OCI-LY1 (cell line): ENCODE data around the gene STX18.

Experiments
- EZH2 ChIP-seq: fragments of 200-600 bp; sonication (generic), shearing (Covaris generic); IDR thresholded peaks from 2 replicates; pipeline ENCODE4 v1.8.0; 2017; ENCODE audit warnings: borderline replicate concordance, mixed run types, mild to moderate bottlenecking, antibody characterized with exemption, low read length, moderate library complexity, mixed read lengths
- TF ChIP-seq, protein P1 (sequence below): fragments of 200-600 bp; sonication (generic), shearing (Covaris generic); IDR thresholded peaks from 2 replicates; pipeline ENCODE4 v1.5.1; 2017; ENCODE audit warnings: mild to moderate bottlenecking, antibody characterized with exemption, low read length, moderate library complexity, mixed read lengths

DNA sequence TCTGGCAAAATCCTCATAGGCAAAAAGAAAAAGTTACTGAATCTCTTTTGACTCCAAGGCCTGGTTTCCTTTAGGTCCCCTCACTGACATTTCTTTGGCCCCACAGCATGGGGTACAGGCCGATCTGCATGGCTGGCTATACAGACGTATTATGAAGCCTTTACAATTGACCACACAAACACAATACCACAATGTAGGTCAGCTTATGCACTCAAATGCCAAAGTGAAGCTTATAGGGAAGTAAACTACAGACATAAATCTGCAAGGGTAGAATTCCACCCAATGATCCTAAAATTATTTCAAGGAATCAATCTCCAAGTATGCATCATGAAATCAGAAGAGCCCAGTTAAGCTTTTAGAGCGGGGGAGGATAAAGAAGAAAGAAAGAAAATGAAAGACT is 20.7 kb downstream of the STX18 start:
- TF ChIP-seq, protein P1, sequence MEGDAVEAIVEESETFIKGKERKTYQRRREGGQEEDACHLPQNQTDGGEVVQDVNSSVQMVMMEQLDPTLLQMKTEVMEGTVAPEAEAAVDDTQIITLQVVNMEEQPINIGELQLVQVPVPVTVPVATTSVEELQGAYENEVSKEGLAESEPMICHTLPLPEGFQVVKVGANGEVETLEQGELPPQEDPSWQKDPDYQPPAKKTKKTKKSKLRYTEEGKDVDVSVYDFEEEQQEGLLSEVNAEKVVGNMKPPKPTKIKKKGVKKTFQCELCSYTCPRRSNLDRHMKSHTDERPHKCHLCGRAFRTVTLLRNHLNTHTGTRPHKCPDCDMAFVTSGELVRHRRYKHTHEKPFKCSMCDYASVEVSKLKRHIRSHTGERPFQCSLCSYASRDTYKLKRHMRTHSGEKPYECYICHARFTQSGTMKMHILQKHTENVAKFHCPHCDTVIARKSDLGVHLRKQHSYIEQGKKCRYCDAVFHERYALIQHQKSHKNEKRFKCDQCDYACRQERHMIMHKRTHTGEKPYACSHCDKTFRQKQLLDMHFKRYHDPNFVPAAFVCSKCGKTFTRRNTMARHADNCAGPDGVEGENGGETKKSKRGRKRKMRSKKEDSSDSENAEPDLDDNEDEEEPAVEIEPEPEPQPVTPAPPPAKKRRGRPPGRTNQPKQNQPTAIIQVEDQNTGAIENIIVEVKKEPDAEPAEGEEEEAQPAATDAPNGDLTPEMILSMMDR, result no peak
- TF ChIP-seq EZH2, result no peak
